Testis (tissue), 2 donors: ENCODE results near the gene RAD1.

Source experiments
- POLR2A ChIP-seq: fragments of 450-650 bp; IDR thresholded peaks from one replicate; pipeline ENCODE4 v1.6.1; 2017; ENCODE audit warnings: antibody characterized with exemption, mild to moderate bottlenecking, moderate library complexity
- TF ChIP-seq, protein P1 (sequence below), 3 experiments: fragments of 450-650 bp in 2 of 3; fragments of 200-600 bp in 1 of 3; sonication (generic) in 1 of 3; IDR thresholded peaks; one replicate each; pipeline ENCODE4 v1.5.1; 2016 to 2019; ENCODE audit warnings: antibody characterized with exemption in 3 of 3, mild to moderate bottlenecking in 2 of 3, moderate library complexity in 1 of 3

GRCh38 chr5:34918025-34918424, 2.7 kb upstream of the RAD1 start:
- TF ChIP-seq, protein P1, sequence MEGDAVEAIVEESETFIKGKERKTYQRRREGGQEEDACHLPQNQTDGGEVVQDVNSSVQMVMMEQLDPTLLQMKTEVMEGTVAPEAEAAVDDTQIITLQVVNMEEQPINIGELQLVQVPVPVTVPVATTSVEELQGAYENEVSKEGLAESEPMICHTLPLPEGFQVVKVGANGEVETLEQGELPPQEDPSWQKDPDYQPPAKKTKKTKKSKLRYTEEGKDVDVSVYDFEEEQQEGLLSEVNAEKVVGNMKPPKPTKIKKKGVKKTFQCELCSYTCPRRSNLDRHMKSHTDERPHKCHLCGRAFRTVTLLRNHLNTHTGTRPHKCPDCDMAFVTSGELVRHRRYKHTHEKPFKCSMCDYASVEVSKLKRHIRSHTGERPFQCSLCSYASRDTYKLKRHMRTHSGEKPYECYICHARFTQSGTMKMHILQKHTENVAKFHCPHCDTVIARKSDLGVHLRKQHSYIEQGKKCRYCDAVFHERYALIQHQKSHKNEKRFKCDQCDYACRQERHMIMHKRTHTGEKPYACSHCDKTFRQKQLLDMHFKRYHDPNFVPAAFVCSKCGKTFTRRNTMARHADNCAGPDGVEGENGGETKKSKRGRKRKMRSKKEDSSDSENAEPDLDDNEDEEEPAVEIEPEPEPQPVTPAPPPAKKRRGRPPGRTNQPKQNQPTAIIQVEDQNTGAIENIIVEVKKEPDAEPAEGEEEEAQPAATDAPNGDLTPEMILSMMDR (IDR thresholded peaks at IDR 0.05) = no peak
- no peak for TF ChIP-seq POLR2A
